GM10847 (cell line): ENCODE measurements around the gene STRIP1.

Source experiments
- POLR2A ChIP-seq: IDR thresholded peaks from 2 replicates; pipeline ENCODE4 v1.6.1; 2011; ENCODE audit not compliant: insufficient read length; ENCODE audit errors: extremely low read depth

Gene STRIP1, protein sequence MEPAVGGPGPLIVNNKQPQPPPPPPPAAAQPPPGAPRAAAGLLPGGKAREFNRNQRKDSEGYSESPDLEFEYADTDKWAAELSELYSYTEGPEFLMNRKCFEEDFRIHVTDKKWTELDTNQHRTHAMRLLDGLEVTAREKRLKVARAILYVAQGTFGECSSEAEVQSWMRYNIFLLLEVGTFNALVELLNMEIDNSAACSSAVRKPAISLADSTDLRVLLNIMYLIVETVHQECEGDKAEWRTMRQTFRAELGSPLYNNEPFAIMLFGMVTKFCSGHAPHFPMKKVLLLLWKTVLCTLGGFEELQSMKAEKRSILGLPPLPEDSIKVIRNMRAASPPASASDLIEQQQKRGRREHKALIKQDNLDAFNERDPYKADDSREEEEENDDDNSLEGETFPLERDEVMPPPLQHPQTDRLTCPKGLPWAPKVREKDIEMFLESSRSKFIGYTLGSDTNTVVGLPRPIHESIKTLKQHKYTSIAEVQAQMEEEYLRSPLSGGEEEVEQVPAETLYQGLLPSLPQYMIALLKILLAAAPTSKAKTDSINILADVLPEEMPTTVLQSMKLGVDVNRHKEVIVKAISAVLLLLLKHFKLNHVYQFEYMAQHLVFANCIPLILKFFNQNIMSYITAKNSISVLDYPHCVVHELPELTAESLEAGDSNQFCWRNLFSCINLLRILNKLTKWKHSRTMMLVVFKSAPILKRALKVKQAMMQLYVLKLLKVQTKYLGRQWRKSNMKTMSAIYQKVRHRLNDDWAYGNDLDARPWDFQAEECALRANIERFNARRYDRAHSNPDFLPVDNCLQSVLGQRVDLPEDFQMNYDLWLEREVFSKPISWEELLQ

DNA sequence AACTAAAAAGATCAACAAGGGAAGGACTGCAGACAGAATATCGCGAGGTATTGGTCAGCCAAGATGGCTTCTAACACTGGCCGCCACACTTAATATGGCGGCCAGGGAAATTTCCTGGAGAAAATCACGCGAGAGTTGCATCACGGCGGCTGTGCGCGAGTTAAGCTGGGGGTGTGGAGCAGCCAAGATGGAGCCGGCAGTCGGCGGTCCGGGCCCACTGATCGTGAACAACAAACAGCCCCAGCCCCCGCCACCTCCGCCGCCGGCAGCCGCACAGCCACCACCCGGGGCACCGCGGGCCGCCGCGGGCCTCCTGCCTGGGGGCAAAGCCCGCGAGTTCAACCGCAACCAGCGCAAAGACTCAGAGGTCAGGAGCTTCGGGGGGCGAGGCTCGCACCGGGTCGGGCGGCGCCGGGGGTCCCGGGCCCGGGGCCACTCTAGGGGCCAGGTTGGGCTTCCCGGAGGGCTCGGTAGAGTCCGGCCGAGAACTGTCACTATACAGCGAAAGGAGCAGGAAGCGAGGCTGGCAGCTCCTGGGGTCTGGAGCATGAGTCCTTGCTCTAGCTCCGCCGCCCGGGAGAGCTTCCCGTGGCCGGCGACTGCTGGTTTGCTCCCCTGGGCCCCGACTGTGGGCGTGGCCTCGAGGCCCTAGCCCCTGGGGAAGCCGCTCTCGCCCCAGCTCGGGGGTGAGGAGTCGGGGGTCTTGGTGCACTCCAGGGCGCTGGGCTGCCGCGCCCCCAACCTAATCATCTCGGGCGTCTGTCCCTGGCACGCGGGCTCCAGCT, at the start of gene STRIP1:
STRIP1 (plus strand) TSS at position 174 of the 785 bp plus-strand sequence; CDS start at position 188, 14 bp downstream.
- peak; percentile 79 for TF ChIP-seq POLR2A

DNA sequence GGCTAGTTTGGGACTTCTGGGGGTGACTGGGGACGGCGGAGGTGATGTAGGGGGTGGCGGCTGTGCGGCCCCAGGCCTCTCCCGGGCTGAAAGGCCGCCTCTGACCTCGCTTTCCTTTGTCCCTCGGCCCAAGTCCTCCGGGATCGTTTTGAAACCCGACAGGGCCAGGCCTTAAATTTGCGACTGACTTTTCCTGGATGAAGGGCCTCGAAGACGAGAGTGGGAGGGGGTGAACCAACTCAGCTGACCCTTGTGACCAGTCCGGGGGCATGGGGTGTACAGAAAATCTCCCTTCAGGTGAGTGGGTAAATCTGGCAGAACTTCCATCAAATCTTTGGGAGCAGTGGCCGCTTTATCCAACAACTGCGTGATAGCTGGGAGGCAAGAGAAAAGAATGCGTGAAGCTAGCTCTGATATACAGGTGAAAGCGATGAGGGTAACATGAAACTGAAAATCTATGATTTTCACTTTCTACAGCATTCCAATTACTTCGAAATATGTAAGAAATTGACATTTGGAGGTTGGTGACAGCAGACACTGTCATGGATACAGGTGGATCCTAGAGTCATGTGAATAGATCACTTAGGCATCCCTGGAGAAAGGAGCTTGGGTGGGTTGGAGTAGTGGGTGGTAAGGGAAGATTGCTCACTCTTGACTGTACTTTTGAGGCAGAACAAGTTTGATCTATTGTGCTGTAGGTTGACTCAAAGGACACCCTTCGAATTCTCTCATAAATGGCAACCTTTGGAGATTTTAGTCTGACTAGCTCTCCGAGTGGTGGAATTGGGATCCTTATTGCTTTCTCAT, 49.0 kb upstream of the STRIP1 start:
- no peak for TF ChIP-seq POLR2A

DNA sequence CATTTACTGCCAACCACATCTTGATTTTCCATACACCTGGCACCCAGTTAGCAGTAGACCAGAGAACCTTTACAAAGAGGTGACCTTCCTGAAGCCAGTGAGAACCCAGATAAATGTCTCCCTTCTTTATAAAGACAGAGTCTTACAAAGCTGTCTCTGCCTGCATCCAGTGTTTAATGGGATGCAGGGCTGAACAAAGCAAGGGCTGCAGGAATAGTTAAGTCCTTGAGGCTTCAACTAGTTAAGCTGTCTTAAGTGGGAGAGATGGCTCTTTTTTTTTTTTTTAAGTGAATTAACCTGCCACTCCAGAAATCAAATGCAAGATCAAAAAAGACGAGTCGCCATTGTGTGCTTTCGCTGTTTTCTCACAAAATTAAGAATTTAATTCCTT, 48.4 kb upstream of the STRIP1 start:
- no peak for TF ChIP-seq POLR2A

DNA sequence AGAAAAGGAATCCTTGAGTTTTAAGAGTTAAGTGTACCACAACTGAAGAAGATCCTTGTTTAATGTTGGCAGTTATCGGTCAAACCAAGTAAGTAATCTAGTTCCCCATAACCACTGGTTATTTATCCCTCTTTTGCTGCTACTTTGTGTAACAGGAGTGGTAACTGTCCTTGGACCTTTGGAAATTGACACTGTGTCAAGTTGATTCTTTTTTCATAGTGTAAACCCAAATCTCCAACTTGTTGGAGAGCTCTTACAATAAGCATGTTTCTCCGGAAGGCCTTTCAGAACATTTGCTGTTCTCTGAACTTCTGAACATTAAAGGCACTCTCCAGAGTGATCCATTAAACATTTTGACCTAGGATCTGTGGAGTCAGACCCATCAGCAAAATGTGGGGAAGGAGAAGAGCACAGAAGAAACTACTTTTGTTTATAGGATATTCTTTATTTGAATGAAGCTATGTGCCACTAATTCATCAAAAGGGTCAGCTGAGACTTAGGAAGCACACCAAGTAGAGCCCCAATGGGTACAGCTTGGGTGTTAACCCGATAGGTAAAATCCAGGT, 46.0 kb upstream of the STRIP1 start:
- no peak for TF ChIP-seq POLR2A

DNA sequence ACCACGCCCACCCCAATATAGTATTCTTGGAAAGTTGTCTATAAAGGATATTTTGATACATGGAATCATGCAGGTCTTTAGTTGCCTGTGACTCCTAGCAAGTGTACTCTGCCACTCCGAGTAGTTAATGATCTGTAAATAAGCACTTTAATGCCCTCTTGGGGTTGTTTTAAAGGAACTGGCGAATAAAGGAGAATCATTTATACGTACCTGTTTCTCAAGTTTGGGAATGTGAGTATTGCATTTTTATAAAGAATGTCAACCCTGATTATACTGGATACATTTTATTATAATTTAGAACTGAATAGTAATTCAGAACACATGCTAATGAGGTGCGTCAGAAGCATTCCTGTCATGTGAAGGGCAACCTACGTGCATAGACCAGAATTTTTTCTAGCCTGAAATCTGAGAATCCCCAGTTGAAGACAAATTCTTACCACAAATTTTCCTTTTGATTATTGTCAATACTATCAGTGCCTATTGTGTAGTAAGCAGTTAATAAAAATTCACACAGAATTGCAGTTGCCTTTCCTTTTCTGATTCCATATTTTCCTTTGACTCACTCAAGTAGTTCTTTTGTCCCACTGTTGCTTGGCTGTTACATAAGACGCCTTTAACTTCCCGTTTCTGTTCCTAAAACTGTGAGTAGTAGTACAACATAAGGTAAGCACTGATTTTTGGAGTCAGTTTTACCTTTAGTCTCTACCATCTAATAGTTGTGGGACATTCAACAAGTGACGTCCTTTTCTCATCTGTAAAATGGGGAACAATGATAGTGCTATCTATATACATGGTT, 44.7 kb upstream of the STRIP1 start:
- no peak for TF ChIP-seq POLR2A

DNA sequence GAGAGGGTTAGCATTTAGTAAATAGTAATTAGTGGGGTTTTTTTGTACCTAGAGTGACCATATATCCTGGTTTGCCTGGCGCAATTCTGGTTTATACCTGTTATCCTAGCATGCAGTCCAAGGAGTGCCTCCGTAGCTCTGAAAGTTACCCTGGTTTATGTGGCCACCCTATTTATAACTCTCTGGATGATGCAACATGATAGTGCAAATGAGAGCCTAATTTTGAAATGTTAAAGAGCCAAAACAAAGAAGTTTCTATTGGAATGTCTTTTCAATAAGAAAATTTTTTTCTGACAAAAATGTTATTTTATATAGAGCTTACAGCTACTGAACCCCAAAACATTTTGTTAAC, 44.1 kb upstream of the STRIP1 start:
- TF ChIP-seq POLR2A = no peak

DNA sequence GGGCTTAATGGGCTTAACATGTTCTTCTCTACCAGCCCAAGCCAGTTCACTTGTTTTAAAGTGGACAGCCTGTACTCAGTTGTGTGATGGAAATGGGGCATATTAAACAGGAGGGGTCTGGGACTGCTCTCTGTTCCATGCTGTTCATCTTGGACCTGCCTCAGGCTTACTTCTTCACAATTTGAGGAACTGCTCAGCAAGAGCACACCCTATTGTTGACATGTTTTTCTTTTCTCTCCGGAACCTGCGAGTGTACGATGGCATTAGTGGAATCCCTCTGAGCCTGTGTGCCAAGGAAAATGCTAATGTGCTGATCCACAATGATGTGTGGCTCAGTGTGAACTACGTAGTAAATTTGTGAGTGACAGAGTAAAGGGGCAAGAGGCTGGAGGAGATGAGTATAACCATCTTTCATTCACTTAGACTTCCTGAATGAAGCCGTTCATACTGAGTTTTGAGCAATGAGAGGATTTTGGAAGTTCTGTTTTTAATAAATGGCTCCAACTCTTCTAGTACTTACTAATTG, 43.0 kb upstream of the STRIP1 start:
- TF ChIP-seq POLR2A = no peak

DNA sequence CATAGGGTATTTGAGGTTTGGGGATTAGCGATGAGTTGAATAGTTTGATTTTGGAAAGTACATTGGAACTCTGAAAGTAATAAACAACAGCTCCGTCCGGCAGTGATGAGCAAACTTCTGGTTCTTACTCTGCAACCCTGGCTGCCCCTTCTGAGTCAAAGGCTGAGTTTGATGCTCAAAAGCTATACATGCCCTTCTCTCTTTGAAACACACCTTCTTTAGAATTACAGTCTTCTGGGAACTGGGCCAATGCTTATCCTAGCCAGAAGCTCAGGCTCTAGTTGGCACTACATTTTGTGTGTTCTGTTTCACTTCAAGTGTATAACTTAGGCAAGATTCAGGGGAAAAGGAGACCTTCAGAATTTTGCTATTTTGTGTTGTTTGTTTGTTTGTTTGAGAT, 40.5 kb upstream of the STRIP1 start:
- no peak for TF ChIP-seq POLR2A

DNA sequence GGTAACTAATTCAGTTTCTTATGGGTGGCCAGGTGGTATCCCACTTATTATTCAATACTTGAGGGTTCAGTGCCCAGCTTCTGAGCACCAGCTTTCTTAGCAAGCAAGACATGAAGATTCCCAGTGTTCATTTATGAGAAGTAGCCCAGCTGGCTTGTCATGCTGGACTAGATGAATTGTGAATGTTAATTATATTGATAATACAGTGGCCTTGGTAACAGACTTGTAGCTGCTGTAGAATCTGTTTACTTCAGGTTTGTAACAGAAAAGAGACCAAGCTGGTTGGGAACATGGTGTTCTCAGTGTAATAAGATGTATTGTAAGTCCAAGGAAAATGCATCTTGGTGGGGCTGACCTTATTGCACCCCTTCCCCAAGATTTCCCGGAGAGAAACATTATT, 39.8 kb upstream of the STRIP1 start:
- no peak for TF ChIP-seq POLR2A

DNA sequence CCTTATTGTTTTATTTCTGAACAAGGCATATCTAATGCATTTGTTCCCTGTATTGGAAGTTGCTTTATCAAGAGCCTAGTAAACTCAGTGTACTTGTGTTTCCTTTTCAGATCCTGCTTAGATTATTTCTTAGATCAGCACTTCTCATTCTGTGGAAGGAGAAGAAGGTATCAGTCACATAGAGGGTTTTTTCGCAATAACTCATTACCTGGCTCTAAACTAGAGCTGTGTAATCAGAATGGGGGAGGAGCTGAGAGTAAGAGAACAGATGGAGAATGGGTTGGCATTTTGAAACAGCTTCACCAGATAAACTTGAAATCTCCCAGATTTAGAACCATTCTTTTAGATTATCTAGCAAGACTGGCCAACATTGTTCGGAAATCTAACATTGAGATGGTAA, 38.9 kb upstream of the STRIP1 start:
- no peak for TF ChIP-seq POLR2A

DNA sequence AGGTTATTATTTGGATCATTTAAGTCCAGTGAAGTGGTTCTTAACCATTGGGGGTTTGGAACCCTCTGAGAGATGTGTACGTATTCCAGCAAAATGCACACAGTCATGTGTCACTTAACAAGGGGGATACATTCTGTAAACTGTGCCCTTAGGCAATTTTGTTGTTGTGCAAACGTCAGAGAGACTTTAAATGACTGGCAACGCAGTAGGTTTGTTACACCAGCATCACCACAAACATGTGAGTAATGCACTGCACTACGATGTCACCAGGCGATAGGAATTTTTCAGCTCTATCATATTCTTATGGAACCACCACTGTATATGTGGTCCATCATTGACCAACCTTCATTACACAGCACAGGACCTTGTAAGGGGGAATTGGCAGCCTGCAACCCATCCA, 37.9 kb upstream of the STRIP1 start:
- no peak for TF ChIP-seq POLR2A

DNA sequence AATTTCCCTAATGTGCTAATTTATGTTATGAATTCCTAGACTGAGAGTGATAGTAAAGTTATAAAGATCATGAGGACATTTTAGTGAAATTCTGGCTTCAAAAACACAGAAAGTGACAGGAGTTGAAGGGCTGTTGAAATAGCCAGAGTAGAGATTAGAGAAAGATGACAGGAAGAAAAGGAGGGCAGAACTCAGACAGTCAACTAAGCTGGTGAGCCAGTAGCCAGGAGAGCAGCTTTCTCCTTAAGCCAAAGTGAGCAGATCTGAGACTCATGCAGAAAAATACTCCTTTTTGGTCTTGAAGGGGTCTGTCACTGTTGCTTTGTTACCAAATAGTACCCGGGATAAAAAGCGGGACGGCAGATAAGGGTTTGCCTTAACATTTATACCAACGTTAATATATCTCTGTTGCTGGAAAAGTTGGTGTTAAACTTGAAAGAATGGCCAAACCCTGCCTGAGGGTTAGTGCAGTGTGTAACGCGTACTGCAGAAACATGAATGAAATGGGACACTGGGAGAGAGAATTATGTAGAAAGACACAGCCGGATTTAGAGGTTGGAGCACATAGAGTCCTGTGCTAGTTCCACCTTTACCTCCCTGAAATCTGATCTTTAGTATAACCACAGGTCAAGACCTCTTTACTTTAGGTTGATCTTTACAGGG, 37.1 kb upstream of the STRIP1 start:
- no peak for TF ChIP-seq POLR2A

DNA sequence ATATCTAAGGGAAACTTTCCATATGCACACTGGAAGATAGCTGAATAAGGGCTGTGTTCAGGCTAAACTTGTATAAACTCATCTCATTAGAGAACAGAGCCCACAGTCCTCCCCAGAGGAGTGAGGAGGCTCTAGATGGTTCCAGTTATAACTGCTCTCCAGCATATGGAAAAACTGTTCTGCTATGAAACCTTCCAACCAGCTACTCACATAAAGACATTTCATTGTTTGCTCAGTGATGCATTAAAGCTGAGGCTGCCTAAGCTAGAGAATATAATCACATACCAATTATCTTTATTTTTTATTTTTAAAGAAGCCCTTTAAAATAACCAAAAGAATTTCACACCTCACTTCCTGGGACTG, 36.6 kb upstream of the STRIP1 start:
- TF ChIP-seq POLR2A = no peak
